ENCODE measurements around the gene PEX11G. TPM values are rescaled to one million over a fixed set of nuclear protein-coding genes. Genes with fewer than 3 reads are reported as not detected.

Gene PEX11G
- total and polyA plus RNA-seq, 2 experiments from 2014 or later, result 6.2 to 10.6 TPM

DNA sequence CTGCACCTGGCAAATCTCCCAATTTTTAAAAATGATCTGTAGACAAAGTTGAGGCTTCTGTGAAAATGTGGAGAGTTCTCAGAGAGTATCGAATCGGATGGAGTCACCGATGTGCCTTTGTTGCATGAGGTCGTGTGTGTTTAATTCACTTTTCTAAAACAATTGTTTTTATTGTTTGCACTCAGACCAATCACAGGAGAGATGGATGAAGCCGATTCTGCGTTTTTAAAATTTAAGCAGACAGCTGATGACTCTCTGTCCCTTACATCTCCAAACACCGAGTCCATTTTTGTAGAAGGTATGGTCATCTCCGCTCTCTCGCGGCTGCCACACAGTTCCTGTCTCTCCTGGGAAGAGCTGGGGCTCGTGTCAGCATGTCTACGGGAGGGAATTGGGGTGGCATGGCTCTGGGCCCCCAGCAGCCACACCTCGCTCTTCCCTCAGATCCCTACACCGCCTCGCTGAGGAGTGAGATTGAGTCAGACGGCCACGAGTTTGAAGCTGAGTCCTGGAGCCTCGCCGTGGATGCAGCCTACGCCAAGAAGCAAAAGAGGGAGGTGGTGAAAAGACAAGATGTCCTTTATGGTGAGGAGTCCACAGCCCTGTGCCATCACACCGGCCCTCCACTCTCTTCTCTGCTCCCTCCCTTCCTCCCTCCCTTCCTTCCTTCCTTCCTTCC is 47.2 kb downstream of the PEX11G start:
- 96% methylated on average over 21 of the region's 21 CpGs for WGBS (ENCODE audit: low lambda C conversion rate, missing lambda C conversion rate)
- H3K4me1 ChIP-seq (ENCODE audit: insufficient read depth), result no peaks in the 10 kb centered on the region
- TF ChIP-seq, protein P1, sequence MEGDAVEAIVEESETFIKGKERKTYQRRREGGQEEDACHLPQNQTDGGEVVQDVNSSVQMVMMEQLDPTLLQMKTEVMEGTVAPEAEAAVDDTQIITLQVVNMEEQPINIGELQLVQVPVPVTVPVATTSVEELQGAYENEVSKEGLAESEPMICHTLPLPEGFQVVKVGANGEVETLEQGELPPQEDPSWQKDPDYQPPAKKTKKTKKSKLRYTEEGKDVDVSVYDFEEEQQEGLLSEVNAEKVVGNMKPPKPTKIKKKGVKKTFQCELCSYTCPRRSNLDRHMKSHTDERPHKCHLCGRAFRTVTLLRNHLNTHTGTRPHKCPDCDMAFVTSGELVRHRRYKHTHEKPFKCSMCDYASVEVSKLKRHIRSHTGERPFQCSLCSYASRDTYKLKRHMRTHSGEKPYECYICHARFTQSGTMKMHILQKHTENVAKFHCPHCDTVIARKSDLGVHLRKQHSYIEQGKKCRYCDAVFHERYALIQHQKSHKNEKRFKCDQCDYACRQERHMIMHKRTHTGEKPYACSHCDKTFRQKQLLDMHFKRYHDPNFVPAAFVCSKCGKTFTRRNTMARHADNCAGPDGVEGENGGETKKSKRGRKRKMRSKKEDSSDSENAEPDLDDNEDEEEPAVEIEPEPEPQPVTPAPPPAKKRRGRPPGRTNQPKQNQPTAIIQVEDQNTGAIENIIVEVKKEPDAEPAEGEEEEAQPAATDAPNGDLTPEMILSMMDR (IDR thresholded peaks at IDR 0.05; ENCODE audit: poor library complexity), result no peak
- no peak for TF ChIP-seq EZH2 (IDR thresholded peaks at IDR 0.05; ENCODE audit: borderline replicate concordance)
- TF ChIP-seq EZH2phosphoT487 (IDR thresholded peaks at IDR 0.05; ENCODE audit: low read depth, severe bottlenecking, unreplicated experiment), result no peak
- no peaks in the 10 kb centered on the region for H3K36me3 ChIP-seq (replicated peaks; ENCODE audit: insufficient read depth, low read depth)
- no peak overlapping the region for H3K4me2 ChIP-seq
- H3K9me3 ChIP-seq (ENCODE audit: low read depth), result no peaks in the 10 kb centered on the region
- no peaks in the 10 kb centered on the region for H3K9me2 ChIP-seq (replicated peaks; ENCODE audit: insufficient read depth)
- H3K27ac ChIP-seq, result no peak overlapping the region
- no peaks in the 10 kb centered on the region for H3K27me3 ChIP-seq
- H3K4me3 ChIP-seq, result no peak overlapping the region
- DNase-seq (ENCODE audit: low spot score), result no peak
- no peaks in the 10 kb centered on the region for H4K20me1 ChIP-seq (ENCODE audit: insufficient read depth, poor library complexity, severe bottlenecking)
- no peak overlapping the region for H2AFZ ChIP-seq
- H3K79me2 ChIP-seq, result peaks cover 7% of the 10 kb centered on the region

DNA sequence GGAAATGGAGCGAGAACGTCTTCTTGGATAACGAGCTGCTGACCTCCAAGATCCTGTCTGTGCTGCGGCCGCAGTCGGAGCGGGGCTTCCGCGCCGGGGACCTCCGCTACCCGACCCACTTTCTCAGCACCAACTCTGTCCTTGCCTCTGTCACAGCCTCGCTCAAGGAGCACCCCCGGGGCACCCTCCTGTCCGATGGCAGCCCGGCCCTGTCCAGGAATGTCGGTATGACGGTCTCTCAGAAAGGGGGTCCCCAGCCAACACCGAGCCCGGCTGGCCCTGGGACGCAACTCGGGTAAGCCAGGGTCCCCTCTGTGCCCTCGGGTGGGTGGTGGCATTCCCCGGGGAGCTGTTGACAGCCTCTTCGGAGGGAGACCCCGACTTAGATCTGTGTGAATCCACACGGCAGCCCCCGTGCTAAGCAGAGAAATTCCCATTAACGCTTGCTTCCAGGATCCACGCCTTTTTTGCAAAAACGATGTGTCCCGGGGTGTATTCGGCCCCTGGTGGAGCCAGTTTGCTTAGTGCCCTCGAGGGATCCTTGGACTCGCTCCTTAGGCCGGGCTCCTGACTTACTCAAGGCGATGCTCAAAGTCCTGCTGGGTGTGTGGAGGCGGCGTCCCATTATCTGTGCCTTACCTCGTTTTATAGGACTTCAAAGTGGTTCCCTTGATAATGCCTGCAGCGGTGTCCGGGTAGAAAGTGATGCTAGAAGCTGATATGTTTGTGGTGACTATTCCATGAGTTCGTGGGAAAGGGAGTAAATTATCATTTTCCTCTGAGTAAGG is 48.5 kb downstream of the PEX11G start:
- Histone ChIP-seq H3K9me3 (ENCODE audit: low read depth) (no peaks in the 10 kb centered on the region), H3K4me3 (no peak overlapping the region), H3K4me2 (no peak overlapping the region), H3K27me3 (no peaks in the 10 kb centered on the region), H3K36me3 (replicated peaks; ENCODE audit: insufficient read depth, low read depth) (no peaks in the 10 kb centered on the region), H2AFZ (no peak overlapping the region), H3K79me2 (peaks cover 13% of the 10 kb centered on the region), H3K27ac (no peak overlapping the region), H4K20me1 (ENCODE audit: insufficient read depth, poor library complexity, severe bottlenecking) (no peaks in the 10 kb centered on the region), H3K4me1 (ENCODE audit: insufficient read depth) (no peaks in the 10 kb centered on the region), H3K9me2 (replicated peaks; ENCODE audit: insufficient read depth) (no peaks in the 10 kb centered on the region)
- DNase-seq (ENCODE audit: low spot score), result peak; percentile 30
- TF ChIP-seq EZH2 (IDR thresholded peaks at IDR 0.05; ENCODE audit: borderline replicate concordance) (no peak), EZH2phosphoT487 (IDR thresholded peaks at IDR 0.05; ENCODE audit: low read depth, severe bottlenecking, unreplicated experiment) (no peak)
- TF ChIP-seq, protein P1 (IDR thresholded peaks at IDR 0.05; ENCODE audit: poor library complexity), result no peak
- WGBS (ENCODE audit: low lambda C conversion rate, missing lambda C conversion rate), result 91% methylated on average over 43 of the region's 43 CpGs

DNA sequence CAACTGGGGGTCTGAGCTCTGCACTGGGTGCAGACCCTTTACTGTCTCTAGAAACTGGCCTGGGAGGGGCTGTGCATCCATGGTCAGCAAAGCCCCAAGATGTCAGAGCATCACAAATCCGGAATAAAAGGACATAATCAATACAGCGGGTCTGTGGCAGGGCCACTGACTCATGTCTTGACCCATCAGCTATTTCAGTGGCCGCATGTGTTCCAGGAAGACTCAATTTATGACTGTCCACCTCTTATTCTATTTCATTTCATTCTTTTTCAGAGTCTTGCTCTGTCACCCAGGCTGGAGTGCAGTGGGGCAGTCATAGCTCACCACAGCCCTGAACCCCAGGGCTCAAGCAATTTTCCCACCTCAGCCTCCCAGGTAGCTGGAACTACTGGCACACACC is 53.2 kb downstream of the PEX11G start:
- H3K4me1 ChIP-seq (ENCODE audit: insufficient read depth), result no peaks in the 10 kb centered on the region
- H2AFZ ChIP-seq, result no peak overlapping the region
- H3K4me3 ChIP-seq, result no peak overlapping the region
- DNase-seq (ENCODE audit: low spot score), result no peak
- H3K9me2 ChIP-seq (replicated peaks; ENCODE audit: insufficient read depth), result no peaks in the 10 kb centered on the region
- peaks cover 47% of the 10 kb centered on the region for H3K79me2 ChIP-seq
- H3K9me3 ChIP-seq (ENCODE audit: low read depth), result no peaks in the 10 kb centered on the region
- peaks cover 3% of the 10 kb centered on the region for H4K20me1 ChIP-seq (ENCODE audit: insufficient read depth, poor library complexity, severe bottlenecking)
- no peak overlapping the region for H3K4me2 ChIP-seq
- no peak overlapping the region for H3K27ac ChIP-seq
- WGBS (ENCODE audit: low lambda C conversion rate, missing lambda C conversion rate), result 100% methylated on average over 3 of the region's 3 CpGs
- no peaks in the 10 kb centered on the region for H3K36me3 ChIP-seq (replicated peaks; ENCODE audit: insufficient read depth, low read depth)
- no peaks in the 10 kb centered on the region for H3K27me3 ChIP-seq
- TF ChIP-seq, protein P1 (IDR thresholded peaks at IDR 0.05; ENCODE audit: poor library complexity), result no peak
- TF ChIP-seq EZH2phosphoT487 (IDR thresholded peaks at IDR 0.05; ENCODE audit: low read depth, severe bottlenecking, unreplicated experiment) (no peak), EZH2 (IDR thresholded peaks at IDR 0.05; ENCODE audit: borderline replicate concordance) (no peak)
